HG02798 (cell line): ENCODE results near the gene GSTM4.

ENCODE experiments used
- ATAC-seq: cut with Tn5 transposase; IDR thresholded peaks from one replicate; pipeline ENCODE4 v1.9.1; 2021; ENCODE audit warnings: mild to moderate bottlenecking; ENCODE audit not compliant: unreplicated experiment, poor library complexity

GSTM4 gene

DNA sequence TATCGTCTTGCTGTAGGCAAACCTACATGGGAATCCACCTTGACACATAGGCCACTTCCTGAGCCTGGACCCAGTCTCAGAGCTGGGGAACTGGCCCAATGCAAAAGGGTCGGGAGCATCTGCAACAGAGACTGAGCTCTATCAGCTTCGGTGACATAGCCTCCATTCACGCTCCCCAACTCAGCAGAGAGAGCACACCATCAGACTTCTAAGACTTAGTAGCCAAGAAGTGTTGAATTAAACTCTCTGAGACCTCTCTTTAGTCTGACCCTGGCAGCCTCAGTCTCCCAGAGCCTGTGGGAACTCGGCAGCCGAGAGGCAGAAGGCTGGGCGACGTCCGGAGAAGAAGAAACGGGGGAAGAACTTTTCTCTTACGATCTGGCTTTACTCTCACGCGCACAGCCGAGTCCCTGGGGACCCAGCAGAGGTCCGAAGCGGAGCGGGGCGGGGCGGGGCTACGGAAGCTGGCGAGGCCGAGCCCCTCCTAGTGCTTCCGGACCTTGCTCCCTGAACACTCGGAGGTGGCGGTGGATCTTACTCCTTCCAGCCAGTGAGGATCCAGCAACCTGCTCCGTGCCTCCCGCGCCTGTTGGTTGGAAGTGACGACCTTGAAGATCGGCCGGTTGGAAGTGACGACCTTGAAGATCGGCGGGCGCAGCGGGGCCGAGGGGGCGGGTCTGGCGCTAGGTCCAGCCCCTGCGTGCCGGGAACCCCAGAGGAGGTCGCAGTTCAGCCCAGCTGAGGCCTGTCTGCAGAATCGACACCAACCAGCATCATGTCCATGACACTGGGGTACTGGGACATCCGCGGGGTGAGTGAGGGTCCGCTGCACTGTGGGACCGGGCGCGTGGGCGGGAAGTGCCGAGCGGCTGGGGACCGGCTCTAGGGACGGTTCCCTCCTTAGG is at the start of gene GSTM4:
Gene GSTM4, plus strand, starts transcription at position 485 of the 905 bp plus-strand sequence. Its CDS starts 291 bp downstream, at position 776.
- peak; percentile 89 for ATAC-seq

- no peak for ATAC-seq
Observed at GRCh38 chr1:109609881-109610280, 46.0 kb upstream of the GSTM4 start.

DNA sequence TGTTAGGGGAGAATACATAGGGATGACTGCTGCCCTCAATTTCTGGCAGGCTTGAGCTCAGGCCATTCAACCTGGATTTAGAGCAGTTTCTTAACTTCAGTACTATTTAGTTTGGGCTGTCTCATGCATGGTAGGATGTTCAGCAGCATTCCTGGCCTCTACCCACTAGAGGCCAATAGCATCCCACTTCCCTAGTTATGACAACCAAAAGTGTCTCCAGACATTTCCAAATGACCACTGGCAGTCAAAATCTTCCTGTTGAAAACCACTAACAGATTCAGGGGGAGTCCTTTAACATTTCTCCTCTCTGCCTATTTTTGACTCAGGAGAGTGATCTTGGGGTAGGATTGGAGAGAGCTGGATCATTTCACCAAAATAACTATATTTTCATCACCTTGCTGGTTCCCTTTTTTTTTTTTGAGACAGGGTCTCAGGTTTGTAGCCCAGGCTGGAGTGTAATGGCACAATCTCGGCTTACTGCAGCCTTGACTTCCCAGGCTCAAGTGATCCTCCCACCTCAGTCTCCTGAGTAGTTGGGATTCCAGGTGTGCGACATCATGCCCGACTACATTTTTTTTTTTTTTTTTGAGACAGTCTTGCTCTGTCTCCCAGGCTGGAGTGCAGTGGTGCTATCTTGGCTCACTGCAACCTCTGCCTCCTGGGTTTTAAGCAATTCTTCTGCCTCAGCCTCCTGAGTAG is 45.1 kb upstream of the GSTM4 start:
- ATAC-seq: no peak

- ATAC-seq: no peak
Observed at GRCh38 chr1:109611308-109611990, 44.5 kb upstream of the GSTM4 start.

GRCh38 chr1:109613361-109614147 is 42.3 kb upstream of the GSTM4 start:
- ATAC-seq: no peak

- ATAC-seq: no peak
Observed at GRCh38 chr1:109615879-109616278, 40.0 kb upstream of the GSTM4 start.

GRCh38 chr1:109616391-109616790 is 39.5 kb upstream of the GSTM4 start:
- ATAC-seq: no peak

DNA sequence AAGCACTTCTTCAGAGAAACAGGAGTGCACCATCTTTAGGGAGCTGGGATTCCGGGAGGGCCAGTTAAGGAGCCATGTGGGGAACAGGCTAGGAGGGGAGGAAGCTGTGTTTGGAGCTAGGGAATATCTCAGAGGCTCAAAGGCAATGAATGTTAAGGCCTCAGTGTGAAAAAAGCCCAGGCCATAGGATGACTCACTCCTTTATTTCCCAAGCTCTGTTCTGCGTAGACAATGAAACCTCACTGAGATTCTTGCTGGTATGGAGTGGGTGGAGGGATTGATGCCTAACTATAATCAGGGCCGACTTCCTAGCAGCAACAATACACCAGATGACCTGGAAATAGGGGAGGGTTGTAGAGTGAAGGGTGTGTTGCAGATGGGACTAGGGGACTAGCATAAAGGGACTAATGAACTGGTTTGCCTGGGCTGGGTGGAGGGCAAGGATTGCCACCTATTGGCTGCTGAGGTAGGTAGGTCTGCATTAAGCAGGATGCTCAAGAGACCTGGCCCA is 38.6 kb upstream of the GSTM4 start:
- ATAC-seq: no peak

DNA sequence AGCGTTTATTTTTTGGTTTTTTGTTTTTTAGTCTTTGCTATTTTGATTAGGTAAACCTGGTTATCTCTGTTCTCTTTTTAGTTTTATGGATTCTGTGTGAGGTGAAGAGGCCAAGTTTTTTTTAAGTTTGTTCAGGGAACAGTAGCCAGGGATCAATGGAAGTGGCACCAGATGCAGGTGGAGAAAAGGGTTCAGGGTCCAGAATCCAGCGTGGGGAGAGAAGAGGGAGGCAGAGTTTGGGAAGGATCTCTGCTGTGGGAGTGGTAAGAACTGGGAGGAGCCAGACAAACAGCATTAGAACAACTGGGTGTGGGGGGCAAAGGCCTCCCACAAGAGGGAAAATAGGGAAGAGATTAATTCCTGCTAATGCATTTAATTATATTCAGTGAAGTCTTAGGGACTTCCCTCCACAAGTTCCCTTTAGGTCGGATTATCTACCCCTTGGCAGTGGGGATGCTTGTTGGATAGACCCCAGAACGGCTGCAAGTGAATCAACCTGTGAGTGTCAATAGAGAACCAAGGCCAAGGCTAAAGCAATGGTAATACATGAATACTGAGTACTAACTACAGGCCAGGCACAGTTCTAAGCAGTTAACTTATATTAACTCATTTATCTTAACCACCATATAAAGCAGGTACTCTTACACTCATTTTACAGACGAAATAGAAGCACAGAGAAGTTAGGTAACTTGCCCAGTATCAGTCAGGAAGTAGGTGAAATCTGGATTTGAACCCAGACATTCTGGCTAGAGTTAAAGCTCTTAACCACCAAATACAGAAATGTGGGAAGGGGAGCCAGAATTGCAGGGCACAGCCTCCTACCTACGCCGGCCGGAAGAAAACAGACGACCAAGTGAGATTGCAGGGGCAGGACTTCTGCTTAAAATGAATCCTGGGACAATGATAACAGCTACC is 37.0 kb upstream of the GSTM4 start:
- no peak for ATAC-seq

DNA sequence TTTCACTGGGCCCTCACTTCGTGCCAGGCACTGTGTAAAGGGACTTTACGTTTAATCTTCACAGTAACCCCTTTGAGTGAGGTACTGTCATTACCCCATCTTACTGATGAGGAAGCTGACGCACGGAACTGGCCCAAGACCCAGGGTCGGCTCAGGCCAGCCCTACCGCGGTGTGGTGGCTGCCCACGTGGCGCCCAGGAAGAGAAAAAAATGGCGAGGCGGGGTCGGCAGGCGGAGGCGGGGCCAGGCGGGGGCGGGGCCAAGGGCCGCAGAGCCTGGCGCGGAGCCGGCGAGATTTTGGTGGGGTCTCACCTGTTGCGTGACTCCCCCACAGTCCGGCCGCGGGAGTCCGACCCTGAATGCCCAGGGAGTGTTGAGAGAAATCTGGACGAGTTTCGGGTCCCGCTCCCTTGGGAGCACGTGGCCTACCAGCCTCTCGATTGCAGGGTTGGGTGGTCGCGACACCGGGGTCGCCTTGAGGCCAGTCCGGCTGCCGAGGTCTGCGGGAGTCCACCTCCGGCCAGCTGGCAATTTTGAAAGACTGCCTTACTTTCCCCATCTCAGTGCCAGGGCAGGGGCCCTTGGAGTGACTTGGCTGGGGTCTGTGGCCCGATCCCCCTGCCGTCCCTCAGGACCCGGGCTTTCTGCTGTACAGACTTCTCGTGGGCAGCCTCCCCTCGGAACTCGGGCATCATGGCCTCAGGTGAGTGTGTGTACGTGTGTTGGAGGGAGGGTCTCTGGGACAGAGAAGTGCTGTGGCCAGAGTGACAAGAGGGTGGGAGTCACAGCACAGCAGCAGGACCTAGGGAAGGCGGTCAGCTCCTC is 36.1 kb upstream of the GSTM4 start, which contains the start of the genes AMPD2 and GNAT2:
Gene AMPD2, plus strand, starts transcription at position 262 of the 825 bp plus-strand sequence. CDS start 1,339 bp downstream, outside the sequence.
Gene GNAT2, minus strand, starts transcription at position 41 of the 825 bp plus-strand sequence. CDS start 6,746 bp downstream, outside the sequence.
- peak; percentile 67 for ATAC-seq

DNA sequence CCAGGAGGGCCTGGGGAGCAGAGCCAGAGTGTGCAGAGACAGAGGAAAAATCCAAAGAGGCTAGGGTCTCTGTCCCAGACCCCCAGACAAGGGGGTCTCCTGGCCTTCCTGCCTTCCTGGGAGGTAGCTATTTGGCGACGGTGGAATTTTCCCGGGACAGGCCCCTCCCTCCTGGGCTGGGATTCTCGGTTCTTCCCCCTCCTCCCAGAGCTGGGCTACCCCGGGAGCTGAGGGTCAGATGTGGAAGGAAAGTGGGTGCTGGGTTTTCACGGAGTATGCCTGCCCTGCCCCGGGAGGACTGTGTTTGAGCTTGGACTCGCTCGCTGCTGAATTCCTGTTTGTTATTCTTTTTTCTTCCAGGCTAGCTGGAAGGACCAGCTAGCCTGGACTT is 35.5 kb upstream of the GSTM4 start:
- ATAC-seq: no peak

GRCh38 chr1:109620841-109621286 is 35.0 kb upstream of the GSTM4 start:
- ATAC-seq: peak; percentile 80

DNA sequence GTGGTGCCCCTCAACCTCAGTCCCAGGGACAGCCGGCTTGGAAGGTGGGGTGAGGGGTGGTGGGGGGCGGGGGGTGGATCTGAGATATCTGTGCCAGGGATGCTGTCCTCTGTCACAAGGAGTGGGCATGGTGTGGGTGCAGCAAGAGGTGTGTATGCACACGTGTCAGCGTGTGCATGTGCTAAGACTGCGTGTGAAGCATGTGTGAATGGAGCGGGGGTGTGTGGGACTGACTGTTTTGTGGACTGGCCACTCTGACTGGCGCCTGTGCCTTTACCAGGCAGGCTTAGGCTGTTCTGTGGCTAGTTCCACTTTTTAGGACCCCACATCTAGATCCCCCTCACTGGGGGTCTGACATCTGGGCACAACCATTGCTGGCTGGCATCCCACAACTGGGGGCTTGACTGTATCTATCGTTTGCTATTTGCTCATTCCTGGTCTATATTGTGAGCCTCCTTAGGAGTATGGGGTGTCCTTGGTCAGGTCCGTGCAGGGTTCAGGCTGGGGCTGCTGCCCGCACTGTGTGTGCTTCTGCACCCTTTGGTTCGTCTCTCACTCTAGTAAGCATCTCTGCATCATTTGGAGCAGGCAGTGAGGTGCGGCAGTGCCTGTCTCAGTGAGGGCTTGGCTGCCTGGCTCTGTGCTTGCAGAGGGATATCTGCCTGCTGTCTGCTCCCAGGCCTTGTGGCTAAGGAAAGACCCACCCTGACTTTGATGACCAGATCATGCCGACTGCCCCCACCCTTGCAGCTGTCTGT is 34.3 kb upstream of the GSTM4 start:
- ATAC-seq: no peak

DNA sequence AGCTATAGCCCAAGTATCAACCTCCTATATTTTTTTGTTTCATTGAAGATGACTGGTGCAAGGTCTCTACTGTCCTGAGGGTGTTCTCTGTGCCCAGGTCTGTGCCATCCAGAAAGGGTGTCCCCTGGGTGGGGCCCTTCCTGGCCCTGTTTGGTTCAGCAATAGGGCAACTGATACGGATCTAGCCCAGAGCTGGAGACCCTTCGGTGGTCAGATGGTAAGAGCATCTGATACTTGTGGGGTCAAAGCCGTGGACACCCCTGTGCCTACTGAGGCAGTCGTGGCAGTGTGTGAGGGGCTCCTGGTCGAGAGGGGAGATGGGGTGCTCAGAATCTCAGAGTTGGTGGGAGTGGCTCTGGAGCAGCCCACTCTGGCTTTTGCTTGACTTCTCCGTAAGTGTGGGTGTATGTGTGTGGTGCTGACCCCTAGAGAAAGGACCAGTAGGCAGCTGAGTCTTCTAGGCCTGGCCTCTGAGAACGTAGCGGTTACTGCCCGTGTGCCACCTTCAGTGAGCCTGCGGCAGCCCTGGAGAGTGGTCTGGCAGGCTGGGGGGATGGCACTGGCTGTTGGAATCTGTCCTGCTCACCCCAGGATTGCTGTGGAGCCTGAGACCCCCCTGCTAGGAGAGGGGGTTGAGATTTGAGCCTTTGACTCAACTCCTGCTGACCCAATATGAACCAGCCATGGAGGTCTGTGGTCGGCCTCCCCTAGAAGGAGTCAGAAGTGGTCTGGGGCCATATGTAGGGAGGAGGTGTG is 33.6 kb upstream of the GSTM4 start:
- ATAC-seq: no peak

DNA sequence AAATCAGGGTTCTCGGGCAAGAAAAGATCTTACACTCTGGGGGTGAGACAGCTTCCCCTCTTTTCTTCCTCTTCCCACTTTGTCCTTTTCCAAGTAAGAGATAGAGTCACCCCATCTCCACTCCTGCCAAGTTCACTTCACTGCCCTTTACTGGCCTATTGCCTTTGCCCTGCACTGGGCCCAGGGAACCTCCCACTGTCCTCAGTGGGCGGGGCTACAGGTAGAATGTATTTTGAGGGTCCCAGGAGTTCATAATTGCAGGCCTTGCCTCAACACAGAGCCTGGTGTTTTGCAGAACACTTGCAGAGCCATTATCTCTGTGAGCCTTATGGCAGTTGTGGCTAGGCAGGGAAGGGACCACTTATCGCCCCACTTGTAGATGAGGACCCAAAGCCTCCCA is 33.0 kb upstream of the GSTM4 start:
- ATAC-seq: no peak

DNA sequence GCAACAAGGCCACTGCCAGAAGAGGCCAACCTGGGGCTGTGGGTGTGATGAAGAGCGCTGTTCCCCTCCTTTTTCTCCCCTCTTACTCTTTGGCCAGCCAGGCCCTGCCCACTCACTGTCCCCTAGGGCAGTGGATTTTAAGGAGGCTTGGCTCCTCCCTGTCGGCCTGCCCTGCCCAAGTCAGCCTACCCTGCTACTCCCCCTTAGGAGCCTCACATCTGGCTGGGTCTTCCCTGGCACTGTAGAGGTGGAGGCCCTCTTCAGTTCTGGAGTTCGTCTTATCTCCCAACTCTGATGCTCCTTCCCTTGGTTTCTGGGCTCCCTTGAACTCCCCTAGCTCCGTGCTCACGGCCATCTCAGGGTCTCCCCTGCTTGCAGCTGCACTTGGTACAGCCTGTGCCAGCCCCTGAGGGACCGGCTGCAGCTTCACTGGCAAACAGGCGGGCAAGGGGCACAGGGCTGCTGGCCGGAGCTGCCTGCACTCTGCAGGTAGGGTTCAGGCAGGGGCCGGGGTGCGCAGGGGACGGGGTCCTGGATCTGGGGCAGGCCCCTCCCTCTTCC is 32.2 kb upstream of the GSTM4 start:
- ATAC-seq: no peak
